ENCODE data around the gene OPRD1.

DNA sequence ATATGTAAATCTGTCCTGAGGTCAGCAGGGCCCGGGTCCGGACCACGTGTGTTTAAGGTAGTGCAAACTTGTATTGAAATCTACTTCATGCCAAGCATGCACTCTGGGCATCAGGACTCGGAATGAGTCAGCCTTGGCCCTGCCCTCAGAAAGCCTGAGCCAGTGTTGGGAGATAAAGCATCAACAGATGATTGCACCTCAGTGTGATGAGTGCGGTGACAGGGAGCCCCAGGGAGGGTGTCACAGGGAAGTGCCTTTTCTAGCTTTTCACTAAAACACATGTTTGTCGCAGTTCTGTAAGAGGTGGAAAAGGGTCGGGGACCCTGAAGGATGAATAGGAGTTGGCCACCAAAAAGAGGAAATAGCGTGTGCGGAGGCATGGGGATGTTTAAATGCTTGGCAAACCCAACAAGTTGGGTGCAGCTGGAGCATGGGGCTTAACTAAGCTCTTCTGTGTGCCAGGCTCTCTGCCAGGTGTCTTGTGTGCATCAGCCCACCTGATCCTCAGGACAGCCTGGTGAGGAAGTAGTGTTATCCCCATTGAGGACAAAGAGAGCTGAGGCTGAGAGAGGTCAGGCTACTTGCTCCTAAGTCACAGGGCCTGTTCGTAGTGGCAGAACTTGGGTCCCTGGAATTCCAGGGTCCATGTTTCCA is 54.2 kb downstream of the OPRD1 start:
- TF ChIP-seq, protein P1, sequence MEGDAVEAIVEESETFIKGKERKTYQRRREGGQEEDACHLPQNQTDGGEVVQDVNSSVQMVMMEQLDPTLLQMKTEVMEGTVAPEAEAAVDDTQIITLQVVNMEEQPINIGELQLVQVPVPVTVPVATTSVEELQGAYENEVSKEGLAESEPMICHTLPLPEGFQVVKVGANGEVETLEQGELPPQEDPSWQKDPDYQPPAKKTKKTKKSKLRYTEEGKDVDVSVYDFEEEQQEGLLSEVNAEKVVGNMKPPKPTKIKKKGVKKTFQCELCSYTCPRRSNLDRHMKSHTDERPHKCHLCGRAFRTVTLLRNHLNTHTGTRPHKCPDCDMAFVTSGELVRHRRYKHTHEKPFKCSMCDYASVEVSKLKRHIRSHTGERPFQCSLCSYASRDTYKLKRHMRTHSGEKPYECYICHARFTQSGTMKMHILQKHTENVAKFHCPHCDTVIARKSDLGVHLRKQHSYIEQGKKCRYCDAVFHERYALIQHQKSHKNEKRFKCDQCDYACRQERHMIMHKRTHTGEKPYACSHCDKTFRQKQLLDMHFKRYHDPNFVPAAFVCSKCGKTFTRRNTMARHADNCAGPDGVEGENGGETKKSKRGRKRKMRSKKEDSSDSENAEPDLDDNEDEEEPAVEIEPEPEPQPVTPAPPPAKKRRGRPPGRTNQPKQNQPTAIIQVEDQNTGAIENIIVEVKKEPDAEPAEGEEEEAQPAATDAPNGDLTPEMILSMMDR (IDR thresholded peaks at IDR 0.05): no peak
- TF ChIP-seq EP300 (IDR thresholded peaks at IDR 0.05): no peak
- no peak for TF ChIP-seq POLR2A (IDR thresholded peaks at IDR 0.05; ENCODE audit: low read depth)

All from esophagus muscularis mucosa (tissue), 4 donors.